GM12873 (cell line): Measurements from ENCODE around the gene WAS.

ENCODE experiments used
- CTCF ChIP-seq: IDR thresholded peaks from 2 replicates; pipeline ENCODE4 v1.5.1; 2012; ENCODE audit warnings: low read depth, mild to moderate bottlenecking, moderate library complexity, low read length, control low read depth; ENCODE audit not compliant: insufficient read depth; ENCODE audit errors: missing control alignments

The WAS gene

GRCh38 chrX:48713847-48714246, 30.2 kb downstream of the WAS start:
- TF ChIP-seq CTCF: no peak

- no peak for TF ChIP-seq CTCF
Measured at GRCh38 chrX:48714573-48714972, 31.0 kb downstream of the WAS start.

DNA sequence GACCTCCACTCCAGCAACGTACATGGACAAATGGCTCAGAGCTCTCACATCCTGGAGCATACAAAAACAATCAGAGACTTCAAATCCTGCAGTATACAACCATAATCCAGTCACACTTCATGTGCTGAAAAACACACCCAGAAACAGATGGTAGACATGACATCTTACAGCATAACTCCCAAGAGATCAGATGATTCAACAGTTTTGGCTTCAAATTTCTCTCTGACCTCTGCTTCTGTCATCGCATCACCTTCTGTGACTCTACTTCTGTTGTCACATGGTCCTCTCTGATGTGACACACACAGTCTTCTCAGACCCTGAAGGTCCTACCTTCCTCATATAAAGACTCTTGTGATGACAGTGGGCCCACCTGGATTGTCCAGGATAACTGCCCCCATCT, 31.5 kb downstream of the WAS start:
- no peak for TF ChIP-seq CTCF

GRCh38 chrX:48715876-48716502, 32.4 kb downstream of the WAS start:
- no peak for TF ChIP-seq CTCF

GRCh38 chrX:48719958-48720357, 36.4 kb downstream of the WAS start:
- TF ChIP-seq CTCF: no peak

DNA sequence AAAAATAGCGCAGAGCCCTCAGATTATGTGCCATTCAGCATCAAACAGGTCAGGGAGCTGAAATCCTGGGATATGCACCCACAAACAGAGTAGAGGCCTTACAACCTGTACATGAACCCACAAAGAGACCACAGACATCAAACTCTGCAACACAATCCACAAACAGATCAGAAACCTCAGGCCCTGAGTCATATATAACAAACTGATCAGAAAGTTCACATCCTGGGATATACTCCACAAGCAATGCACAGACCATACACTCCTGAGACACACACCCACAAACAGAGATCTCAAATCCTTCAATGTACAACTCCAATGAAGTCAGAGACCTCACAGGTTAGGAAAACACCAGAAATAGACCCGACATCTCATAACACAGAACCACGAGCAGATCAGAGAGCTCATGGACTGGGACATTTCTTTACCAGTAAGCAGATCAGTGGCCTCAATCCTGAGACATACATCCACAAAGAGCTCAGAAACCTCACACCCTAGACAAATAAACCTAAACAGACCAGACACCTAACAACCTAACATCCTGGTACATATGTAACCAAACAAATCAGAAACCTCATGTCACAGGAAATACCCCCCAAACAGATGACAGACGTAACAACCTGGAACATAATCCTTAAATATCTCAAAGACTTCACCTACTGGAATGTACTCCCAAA, 37.1 kb downstream of the WAS start:
- no peak for TF ChIP-seq CTCF

DNA sequence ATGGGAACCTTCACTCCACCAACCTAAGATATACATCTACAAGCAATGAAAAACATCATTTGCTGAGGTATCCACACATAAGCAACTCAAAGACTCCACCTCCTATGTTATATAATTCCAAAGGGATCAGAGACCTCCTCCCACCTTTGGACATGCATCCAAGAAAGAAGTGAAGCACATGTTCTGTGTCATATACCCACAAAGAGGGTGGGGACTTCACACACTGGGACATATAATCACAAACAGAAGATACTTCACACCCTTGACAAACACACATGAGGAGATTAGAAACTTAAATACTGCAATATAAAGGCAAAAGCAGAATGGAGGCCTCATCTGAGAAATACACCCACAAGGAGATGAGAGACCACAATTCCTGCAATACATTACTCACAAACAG, 38.3 kb downstream of the WAS start:
- no peak for TF ChIP-seq CTCF
